RWPE2 (cell line): ENCODE measurements around the gene ATP6V0D1.

Experiments
- ATAC-seq: fragments of 200-7000 bp; cut with Tn5 transposase; 3 replicates; pipeline ENCODE4 v1.9.1; 2021; ENCODE audit warnings: low read depth
- DNase-seq: peaks from one replicate; pipeline ENCODE4 v3.0.0-alpha.2; 2020; ENCODE audit warnings: low spot score
- H3K27ac ChIP-seq: fragments of 450-650 bp; 2 replicates; pipeline ENCODE4 v1.5.1; 2017; ENCODE audit warnings: mild to moderate bottlenecking; ENCODE audit not compliant: poor library complexity, severe bottlenecking
- H3K27me3 ChIP-seq: fragments of 250-450 bp; sonication (Bioruptor Pico); 2 replicates; pipeline ENCODE4 v1.5.1; 2021; ENCODE audit warnings: mild to moderate bottlenecking, moderate library complexity; ENCODE audit not compliant: insufficient read depth, poor library complexity, severe bottlenecking
- H3K36me3 ChIP-seq: fragments of 250-450 bp; sonication (Bioruptor Pico); 2 replicates; pipeline ENCODE4 v1.5.1; 2020; ENCODE audit warnings: low read depth, mild to moderate bottlenecking, moderate library complexity
- H3K4me1 ChIP-seq: fragments of 250-450 bp; sonication (Bioruptor Pico); 2 replicates; pipeline ENCODE4 v1.5.1; 2021; ENCODE audit warnings: mild to moderate bottlenecking, moderate library complexity; ENCODE audit not compliant: insufficient read depth, poor library complexity, severe bottlenecking
- H3K4me3 ChIP-seq: fragments of 250-450 bp; sonication (Bioruptor Pico); 2 replicates; pipeline ENCODE4 v1.5.1; 2021; ENCODE audit warnings: mild to moderate bottlenecking, moderate library complexity; ENCODE audit not compliant: severe bottlenecking
- H3K9me3 ChIP-seq: fragments of 250-450 bp; sonication (Bioruptor Pico); 2 replicates; pipeline ENCODE4 v1.5.1; 2021; ENCODE audit warnings: mild to moderate bottlenecking, moderate library complexity; ENCODE audit not compliant: severe bottlenecking
- TF ChIP-seq, protein P1 (sequence below): fragments of 450-650 bp; IDR thresholded peaks from one replicate; pipeline ENCODE4 v1.5.1; 2017; ENCODE audit warnings: mild to moderate bottlenecking, moderate library complexity; ENCODE audit not compliant: poor library complexity, severe bottlenecking

ATP6V0D1 gene

DNA sequence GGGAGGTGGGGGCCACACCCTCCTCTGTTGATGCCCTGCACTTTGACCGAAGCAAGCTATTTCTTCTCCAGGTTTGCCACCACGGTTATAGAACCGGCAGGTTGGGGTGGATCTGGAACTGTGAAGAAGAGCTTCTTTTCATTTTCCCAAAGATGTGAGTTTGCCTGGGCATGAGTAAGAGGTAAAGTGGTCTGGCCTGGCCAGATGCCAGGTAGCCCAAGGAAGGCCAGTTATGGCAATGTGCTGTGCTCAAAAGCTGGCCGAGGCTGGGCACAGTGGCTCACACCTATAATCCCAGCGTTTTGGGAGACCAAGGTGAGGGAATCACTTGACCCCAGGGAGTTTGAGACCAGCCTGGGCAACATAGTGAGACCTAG is 18.7 kb downstream of the ATP6V0D1 start:
- Histone ChIP-seq H3K9me3 (no peaks in the 10 kb centered on the region), H3K27ac (no peak overlapping the region), H3K27me3 (no peaks in the 10 kb centered on the region), H3K36me3 (peaks cover 2% of the 10 kb centered on the region; the same call in 1 of the 2 replicates), H3K4me1 (peaks cover 4% of the 10 kb centered on the region), H3K4me3 (no peak overlapping the region)
- DNase-seq = no peak
- no peak for ATAC-seq
- TF ChIP-seq, protein P1, sequence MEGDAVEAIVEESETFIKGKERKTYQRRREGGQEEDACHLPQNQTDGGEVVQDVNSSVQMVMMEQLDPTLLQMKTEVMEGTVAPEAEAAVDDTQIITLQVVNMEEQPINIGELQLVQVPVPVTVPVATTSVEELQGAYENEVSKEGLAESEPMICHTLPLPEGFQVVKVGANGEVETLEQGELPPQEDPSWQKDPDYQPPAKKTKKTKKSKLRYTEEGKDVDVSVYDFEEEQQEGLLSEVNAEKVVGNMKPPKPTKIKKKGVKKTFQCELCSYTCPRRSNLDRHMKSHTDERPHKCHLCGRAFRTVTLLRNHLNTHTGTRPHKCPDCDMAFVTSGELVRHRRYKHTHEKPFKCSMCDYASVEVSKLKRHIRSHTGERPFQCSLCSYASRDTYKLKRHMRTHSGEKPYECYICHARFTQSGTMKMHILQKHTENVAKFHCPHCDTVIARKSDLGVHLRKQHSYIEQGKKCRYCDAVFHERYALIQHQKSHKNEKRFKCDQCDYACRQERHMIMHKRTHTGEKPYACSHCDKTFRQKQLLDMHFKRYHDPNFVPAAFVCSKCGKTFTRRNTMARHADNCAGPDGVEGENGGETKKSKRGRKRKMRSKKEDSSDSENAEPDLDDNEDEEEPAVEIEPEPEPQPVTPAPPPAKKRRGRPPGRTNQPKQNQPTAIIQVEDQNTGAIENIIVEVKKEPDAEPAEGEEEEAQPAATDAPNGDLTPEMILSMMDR = no peak

DNA sequence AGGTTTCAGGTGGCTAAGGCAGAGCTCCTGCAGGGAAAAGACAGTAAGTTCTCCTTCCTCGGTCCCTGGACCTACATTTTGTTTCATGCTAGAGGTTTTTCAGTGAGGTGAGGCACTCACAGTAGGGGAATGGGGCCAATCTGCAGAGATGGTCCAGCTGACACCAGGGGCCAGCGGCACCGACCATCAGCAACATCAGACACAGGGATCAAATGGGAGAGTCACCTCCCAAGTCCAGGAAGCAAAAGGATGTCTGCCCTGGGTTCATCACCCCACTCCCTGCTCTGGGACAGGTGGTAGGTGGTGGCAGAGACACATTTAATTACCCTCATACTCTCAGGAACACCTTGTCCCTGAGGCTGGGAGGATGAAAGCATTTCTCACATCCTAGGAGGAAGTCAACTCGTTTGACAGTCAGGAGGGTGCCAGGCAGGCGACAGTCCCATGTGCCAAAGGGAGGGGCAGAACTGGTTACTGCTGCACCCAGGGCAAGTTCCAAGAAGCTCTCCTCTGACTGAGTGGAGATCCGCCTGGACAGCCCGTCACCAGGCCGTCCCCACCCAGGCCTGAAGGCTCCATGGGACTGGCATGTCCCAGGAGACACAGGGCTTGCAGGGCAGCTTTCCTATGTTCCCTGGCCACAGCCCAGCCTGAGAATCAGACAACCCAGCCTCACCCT is 19.2 kb downstream of the ATP6V0D1 start:
- no peak overlapping the region for H3K27ac ChIP-seq

GRCh38 chr16:67460961-67461360 is 20.0 kb downstream of the ATP6V0D1 start:
- Histone ChIP-seq H3K4me3 (no peak overlapping the region), H3K9me3 (no peaks in the 10 kb centered on the region), H3K27ac (no peak overlapping the region), H3K36me3 (peaks cover 2% of the 10 kb centered on the region; the same call in 1 of the 2 replicates), H3K27me3 (no peaks in the 10 kb centered on the region), H3K4me1 (peaks cover 4% of the 10 kb centered on the region)
- TF ChIP-seq, protein P1 = no peak
- DNase-seq (no peak), ATAC-seq (no peak)

More for the DNA sequence above, 19.2 kb downstream of the ATP6V0D1 start:
- ATAC-seq = no peak
- Histone ChIP-seq H3K36me3 (peaks cover 2% of the 10 kb centered on the region; the same call in 1 of the 2 replicates), H3K9me3 (no peaks in the 10 kb centered on the region), H3K27me3 (no peaks in the 10 kb centered on the region), H3K4me1 (peaks cover 4% of the 10 kb centered on the region), H3K4me3 (no peak overlapping the region)
- TF ChIP-seq, protein P1 = no peak
- DNase-seq = no peak

DNA sequence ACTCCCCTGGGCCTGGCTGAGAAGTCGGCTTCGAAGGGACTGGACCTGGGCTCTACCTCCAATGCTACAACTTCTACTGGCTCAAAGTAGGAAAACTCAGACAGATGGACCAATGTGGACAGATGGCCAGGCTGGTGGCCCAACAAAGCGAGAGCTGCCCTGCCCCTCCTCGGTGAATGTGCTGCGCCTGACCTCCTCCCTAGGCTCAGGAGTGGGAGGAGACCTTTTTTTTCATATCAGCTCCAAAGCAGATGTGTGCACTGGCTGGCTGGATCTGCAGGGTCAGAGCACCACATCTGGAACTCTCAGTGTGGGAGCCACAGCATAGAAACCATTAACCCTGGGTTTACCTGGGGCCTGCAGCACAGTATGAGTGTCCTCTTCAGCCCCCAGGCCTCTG is 20.8 kb downstream of the ATP6V0D1 start:
- H3K4me1 ChIP-seq = peaks cover 4% of the 10 kb centered on the region
- H3K27ac ChIP-seq = no peak overlapping the region
- peaks cover 2% of the 10 kb centered on the region; the same call in 1 of the 2 replicates for H3K36me3 ChIP-seq
- DNase-seq = no peak
- no peak for ATAC-seq
- H3K27me3 ChIP-seq = no peaks in the 10 kb centered on the region
- no peaks in the 10 kb centered on the region for H3K9me3 ChIP-seq
- H3K4me3 ChIP-seq = no peak overlapping the region
- TF ChIP-seq, protein P1 = no peak

DNA sequence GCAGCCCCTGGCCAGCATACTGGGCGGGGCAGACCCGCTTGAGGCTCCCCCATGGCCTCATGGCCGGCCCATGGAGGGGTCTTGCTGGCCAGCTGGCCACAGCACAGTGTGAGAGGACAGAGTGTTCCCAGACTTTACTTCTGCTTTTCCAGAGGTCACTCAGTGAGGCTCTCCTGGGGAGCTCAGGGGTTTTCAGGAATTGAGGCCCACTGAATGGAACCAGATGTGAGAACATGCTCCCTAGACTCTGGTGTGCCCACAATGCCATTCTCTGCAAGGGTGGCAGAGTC is 21.2 kb downstream of the ATP6V0D1 start:
- Histone ChIP-seq H3K4me1 (peaks cover 4% of the 10 kb centered on the region), H3K36me3 (peaks cover 2% of the 10 kb centered on the region; the same call in 1 of the 2 replicates), H3K9me3 (no peaks in the 10 kb centered on the region), H3K27ac (no peak overlapping the region), H3K4me3 (no peak overlapping the region), H3K27me3 (no peaks in the 10 kb centered on the region)
- ATAC-seq = no peak
- TF ChIP-seq, protein P1 = no peak
- no peak for DNase-seq
